SK-N-SH treated with all-trans-retinoic acid at 6 μM for 48 hours (cell line): ENCODE results near the gene SLC22A1.

Experiments used
- ATAC-seq: fragments of 200-7000 bp; cut with Tn5 transposase; 3 replicates; pipeline ENCODE4 v1.9.1; 2020; ENCODE audit warnings: mild to moderate bottlenecking, moderate library complexity
- BACH2 ChIP-seq: fragments of 250-450 bp; sonication (Bioruptor Pico); IDR thresholded peaks from 2 replicates; pipeline ENCODE4 v1.9.0; 2021; ENCODE audit warnings: mild to moderate bottlenecking, borderline replicate concordance
- CSDC2 ChIP-seq: fragments of 250-450 bp; sonication (Bioruptor Pico); IDR thresholded peaks from 2 replicates; pipeline ENCODE4 v1.5.0; 2020; ENCODE audit warnings: mild to moderate bottlenecking, moderate library complexity
- ESRRG ChIP-seq: fragments of 250-450 bp; sonication (Bioruptor Pico); IDR thresholded peaks from 2 replicates; pipeline ENCODE4 v1.6.1; 2021; ENCODE audit warnings: mild to moderate bottlenecking
- GLIS3 ChIP-seq: fragments of 250-450 bp; sonication (Bioruptor Pico); IDR thresholded peaks from 2 replicates; pipeline ENCODE4 v1.5.0; 2020; ENCODE audit warnings: mild to moderate bottlenecking, moderate library complexity
- ISL1 ChIP-seq: fragments of 250-450 bp; sonication (Bioruptor Pico); IDR thresholded peaks from 2 replicates; pipeline ENCODE4 v2.1.2; 2022; ENCODE audit warnings: mild to moderate bottlenecking, moderate library complexity
- OSR1 ChIP-seq: fragments of 250-450 bp; sonication (Bioruptor Pico); IDR thresholded peaks from 2 replicates; pipeline ENCODE4 v1.8.0; 2022; ENCODE audit warnings: moderate library complexity, mild to moderate bottlenecking, inconsistent platforms
- RARB ChIP-seq: fragments of 250-450 bp; sonication (Bioruptor Pico); IDR thresholded peaks from 2 replicates; pipeline ENCODE4 v1.8.0; 2021; ENCODE audit warnings: mild to moderate bottlenecking, moderate library complexity
- SNAI2 ChIP-seq: fragments of 250-450 bp; sonication (Bioruptor Pico); IDR thresholded peaks from 2 replicates; pipeline ENCODE4 v1.5.0; 2020; ENCODE audit warnings: mild to moderate bottlenecking, moderate library complexity
- TCF4 ChIP-seq: fragments of 250-450 bp; sonication (Bioruptor Pico); IDR thresholded peaks from 2 replicates; pipeline ENCODE4 v1.8.0; 2021; ENCODE audit warnings: mild to moderate bottlenecking, moderate library complexity, borderline replicate concordance
- TOX ChIP-seq: fragments of 250-450 bp; sonication (Bioruptor Pico); IDR thresholded peaks from 2 replicates; pipeline ENCODE4 v1.8.0; 2021; ENCODE audit warnings: mild to moderate bottlenecking, moderate library complexity, borderline replicate concordance
- ZC3H10 ChIP-seq: fragments of 250-450 bp; sonication (Bioruptor Pico); IDR thresholded peaks from 2 replicates; pipeline ENCODE4 v1.5.1; 2021; ENCODE audit warnings: mild to moderate bottlenecking, moderate library complexity
- ZFP3 ChIP-seq: fragments of 250-450 bp; sonication (Bioruptor Pico); IDR thresholded peaks from 2 replicates; pipeline ENCODE4 v1.5.0; 2020; ENCODE audit warnings: mild to moderate bottlenecking, moderate library complexity
- ZFP30 ChIP-seq: fragments of 450-650 bp; formaldehyde crosslinking; IDR thresholded peaks from 2 replicates; pipeline ENCODE4 v1.5.0; 2022; ENCODE audit warnings: mild to moderate bottlenecking, moderate library complexity
- ZNF565 ChIP-seq: fragments of 450-650 bp; formaldehyde crosslinking; conservative IDR thresholded peaks from 2 replicates; pipeline ENCODE4 v1.5.0; 2020; ENCODE audit warnings: low read depth, mild to moderate bottlenecking, moderate library complexity
- ZNF8 ChIP-seq: fragments of 450-650 bp; formaldehyde crosslinking; IDR thresholded peaks from 2 replicates; pipeline ENCODE4 v1.5.0; 2020; ENCODE audit warnings: mild to moderate bottlenecking, moderate library complexity
- TF ChIP-seq, protein P1 (sequence below): fragments of 250-450 bp; sonication (Bioruptor Pico); IDR thresholded peaks from 2 replicates; pipeline ENCODE4 v1.5.0; 2020; ENCODE audit warnings: mild to moderate bottlenecking, moderate library complexity
- TF ChIP-seq, protein P2 (sequence below): fragments of 250-450 bp; sonication (Bioruptor Pico); IDR thresholded peaks from 2 replicates; pipeline ENCODE4 v1.5.1; 2021; ENCODE audit warnings: mild to moderate bottlenecking, moderate library complexity
- TF ChIP-seq, protein P3 (sequence below): fragments of 250-450 bp; sonication (Bioruptor Pico); IDR thresholded peaks from 2 replicates; pipeline ENCODE4 v1.5.1; 2020; ENCODE audit warnings: low read depth, mild to moderate bottlenecking, moderate library complexity
- TF ChIP-seq, protein P4 (sequence below): fragments of 250-450 bp; sonication (Bioruptor Pico); IDR thresholded peaks from 2 replicates; pipeline ENCODE4 v1.8.0; 2020; ENCODE audit warnings: mild to moderate bottlenecking, moderate library complexity, borderline replicate concordance
- TF ChIP-seq, protein P5 (sequence below): fragments of 250-450 bp; sonication (Bioruptor Pico); IDR thresholded peaks from 2 replicates; pipeline ENCODE4 v1.8.0; 2021; ENCODE audit warnings: low read depth, mild to moderate bottlenecking, moderate library complexity, borderline replicate concordance

The SLC22A1 gene

DNA sequence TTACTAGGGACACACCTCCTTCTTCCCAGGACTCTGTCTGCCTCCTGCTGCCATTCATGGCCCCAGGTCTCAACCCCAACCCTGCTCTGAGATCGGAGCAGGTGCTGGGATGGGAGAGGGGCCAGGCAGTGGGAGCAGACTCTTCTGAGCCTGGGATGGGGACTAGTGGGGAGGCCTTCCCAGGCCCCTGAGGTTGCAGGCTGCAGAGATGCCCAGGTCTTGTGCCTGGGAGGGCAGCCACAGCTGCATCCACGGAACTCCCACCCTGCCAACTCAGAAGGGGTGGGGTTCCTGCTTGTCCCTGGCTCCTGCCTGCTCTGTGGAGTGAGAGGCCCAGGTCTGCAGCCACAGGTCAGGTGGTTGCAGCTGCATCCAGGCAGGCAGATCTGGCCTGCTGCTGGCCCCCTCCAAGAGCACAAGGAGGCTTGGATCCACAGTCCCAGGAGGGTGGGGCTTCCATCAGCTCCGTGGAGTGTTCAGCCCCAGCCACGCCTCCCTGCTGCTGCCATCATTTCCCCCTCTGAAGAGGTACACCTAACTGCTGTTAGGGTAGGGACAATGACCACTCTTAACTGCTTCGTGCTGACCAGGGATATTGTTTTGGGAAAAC is 2.9 kb upstream of the SLC22A1 start:
- no peak for ATAC-seq
- TF ChIP-seq, protein P1, sequence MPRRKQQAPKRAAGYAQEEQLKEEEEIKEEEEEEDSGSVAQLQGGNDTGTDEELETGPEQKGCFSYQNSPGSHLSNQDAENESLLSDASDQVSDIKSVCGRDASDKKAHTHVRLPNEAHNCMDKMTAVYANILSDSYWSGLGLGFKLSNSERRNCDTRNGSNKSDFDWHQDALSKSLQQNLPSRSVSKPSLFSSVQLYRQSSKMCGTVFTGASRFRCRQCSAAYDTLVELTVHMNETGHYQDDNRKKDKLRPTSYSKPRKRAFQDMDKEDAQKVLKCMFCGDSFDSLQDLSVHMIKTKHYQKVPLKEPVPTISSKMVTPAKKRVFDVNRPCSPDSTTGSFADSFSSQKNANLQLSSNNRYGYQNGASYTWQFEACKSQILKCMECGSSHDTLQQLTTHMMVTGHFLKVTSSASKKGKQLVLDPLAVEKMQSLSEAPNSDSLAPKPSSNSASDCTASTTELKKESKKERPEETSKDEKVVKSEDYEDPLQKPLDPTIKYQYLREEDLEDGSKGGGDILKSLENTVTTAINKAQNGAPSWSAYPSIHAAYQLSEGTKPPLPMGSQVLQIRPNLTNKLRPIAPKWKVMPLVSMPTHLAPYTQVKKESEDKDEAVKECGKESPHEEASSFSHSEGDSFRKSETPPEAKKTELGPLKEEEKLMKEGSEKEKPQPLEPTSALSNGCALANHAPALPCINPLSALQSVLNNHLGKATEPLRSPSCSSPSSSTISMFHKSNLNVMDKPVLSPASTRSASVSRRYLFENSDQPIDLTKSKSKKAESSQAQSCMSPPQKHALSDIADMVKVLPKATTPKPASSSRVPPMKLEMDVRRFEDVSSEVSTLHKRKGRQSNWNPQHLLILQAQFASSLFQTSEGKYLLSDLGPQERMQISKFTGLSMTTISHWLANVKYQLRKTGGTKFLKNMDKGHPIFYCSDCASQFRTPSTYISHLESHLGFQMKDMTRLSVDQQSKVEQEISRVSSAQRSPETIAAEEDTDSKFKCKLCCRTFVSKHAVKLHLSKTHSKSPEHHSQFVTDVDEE, result no peak
- TF ChIP-seq ZNF8 (CRISPR knock-in tag) (no peak), CSDC2 (no peak), SNAI2 (no peak), OSR1 (CRISPR knock-in tag) (no peak), ISL1 (CRISPR knock-in tag) (no peak), BACH2 (CRISPR knock-in tag) (no peak), TOX (CRISPR knock-in tag) (no peak), GLIS3 (CRISPR knock-in tag) (no peak), ZFP3 (CRISPR knock-in tag) (no peak), ZNF565 (CRISPR knock-in tag) (no peak), ZC3H10 (CRISPR knock-in tag) (no peak)
- TF ChIP-seq, protein P2, sequence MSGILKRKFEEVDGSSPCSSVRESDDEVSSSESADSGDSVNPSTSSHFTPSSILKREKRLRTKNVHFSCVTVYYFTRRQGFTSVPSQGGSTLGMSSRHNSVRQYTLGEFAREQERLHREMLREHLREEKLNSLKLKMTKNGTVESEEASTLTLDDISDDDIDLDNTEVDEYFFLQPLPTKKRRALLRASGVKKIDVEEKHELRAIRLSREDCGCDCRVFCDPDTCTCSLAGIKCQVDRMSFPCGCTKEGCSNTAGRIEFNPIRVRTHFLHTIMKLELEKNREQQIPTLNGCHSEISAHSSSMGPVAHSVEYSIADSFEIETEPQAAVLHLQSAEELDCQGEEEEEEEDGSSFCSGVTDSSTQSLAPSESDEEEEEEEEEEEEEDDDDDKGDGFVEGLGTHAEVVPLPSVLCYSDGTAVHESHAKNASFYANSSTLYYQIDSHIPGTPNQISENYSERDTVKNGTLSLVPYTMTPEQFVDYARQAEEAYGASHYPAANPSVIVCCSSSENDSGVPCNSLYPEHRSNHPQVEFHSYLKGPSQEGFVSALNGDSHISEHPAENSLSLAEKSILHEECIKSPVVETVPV (CRISPR knock-in tag), result no peak

DNA sequence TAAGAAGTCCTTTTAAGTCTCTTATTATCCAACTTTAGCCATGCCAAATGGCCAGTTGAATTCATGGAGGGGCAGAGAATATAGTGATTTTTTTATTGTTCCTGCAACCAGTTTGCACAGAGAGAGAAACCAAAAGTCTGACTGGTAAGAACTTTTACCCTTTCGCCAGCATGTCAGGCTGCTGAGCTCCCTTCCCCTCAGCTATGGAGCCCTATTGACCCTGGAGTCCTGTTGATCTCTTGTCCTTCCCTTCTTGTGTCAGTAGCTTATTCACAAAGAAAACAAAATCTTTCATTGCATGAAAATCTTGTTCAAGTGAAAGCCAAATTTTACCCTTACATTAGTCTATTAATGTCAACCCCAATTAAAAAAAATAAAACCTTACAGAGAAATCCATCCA is 1.5 kb upstream of the SLC22A1 start:
- TF ChIP-seq RARB (CRISPR knock-in tag) (no peak), OSR1 (CRISPR knock-in tag) (no peak), ZNF8 (CRISPR knock-in tag) (no peak), ZC3H10 (CRISPR knock-in tag) (no peak), SNAI2 (no peak)
- TF ChIP-seq, protein P1, result no peak
- ATAC-seq, result no peak

DNA sequence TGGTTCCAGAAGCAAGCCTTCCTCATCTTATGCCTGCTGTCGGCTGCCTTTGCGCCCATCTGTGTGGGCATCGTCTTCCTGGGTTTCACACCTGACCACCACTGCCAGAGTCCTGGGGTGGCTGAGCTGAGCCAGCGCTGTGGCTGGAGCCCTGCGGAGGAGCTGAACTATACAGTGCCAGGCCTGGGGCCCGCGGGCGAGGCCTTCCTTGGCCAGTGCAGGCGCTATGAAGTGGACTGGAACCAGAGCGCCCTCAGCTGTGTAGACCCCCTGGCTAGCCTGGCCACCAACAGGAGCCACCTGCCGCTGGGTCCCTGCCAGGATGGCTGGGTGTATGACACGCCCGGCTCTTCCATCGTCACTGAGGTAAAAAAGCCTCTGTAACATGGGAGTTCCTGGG is 366 bp downstream of the SLC22A1 start:
- ATAC-seq, result no peak
- no peak for TF ChIP-seq RARB (CRISPR knock-in tag)
- TF ChIP-seq OSR1 (CRISPR knock-in tag), result no peak
- TF ChIP-seq, protein P2 (CRISPR knock-in tag), result no peak
- no peak for TF ChIP-seq TOX (CRISPR knock-in tag)
- TF ChIP-seq ZNF8 (CRISPR knock-in tag), result no peak
- no peak for TF ChIP-seq ZFP30 (CRISPR knock-in tag)
- no peak for TF ChIP-seq ESRRG (CRISPR knock-in tag)
- TF ChIP-seq, protein P3, sequence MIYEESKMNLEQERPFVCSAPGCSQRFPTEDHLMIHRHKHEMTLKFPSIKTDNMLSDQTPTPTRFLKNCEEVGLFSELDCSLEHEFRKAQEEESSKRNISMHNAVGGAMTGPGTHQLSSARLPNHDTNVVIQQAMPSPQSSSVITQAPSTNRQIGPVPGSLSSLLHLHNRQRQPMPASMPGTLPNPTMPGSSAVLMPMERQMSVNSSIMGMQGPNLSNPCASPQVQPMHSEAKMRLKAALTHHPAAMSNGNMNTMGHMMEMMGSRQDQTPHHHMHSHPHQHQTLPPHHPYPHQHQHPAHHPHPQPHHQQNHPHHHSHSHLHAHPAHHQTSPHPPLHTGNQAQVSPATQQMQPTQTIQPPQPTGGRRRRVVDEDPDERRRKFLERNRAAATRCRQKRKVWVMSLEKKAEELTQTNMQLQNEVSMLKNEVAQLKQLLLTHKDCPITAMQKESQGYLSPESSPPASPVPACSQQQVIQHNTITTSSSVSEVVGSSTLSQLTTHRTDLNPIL, result no peak
- no peak for TF ChIP-seq TCF4 (CRISPR knock-in tag)
- TF ChIP-seq, protein P4, sequence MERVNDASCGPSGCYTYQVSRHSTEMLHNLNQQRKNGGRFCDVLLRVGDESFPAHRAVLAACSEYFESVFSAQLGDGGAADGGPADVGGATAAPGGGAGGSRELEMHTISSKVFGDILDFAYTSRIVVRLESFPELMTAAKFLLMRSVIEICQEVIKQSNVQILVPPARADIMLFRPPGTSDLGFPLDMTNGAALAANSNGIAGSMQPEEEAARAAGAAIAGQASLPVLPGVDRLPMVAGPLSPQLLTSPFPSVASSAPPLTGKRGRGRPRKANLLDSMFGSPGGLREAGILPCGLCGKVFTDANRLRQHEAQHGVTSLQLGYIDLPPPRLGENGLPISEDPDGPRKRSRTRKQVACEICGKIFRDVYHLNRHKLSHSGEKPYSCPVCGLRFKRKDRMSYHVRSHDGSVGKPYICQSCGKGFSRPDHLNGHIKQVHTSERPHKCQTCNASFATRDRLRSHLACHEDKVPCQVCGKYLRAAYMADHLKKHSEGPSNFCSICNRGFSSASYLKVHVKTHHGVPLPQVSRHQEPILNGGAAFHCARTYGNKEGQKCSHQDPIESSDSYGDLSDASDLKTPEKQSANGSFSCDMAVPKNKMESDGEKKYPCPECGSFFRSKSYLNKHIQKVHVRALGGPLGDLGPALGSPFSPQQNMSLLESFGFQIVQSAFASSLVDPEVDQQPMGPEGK, result no peak
- no peak for TF ChIP-seq SNAI2
- TF ChIP-seq CSDC2, result no peak
- no peak for TF ChIP-seq ZNF565 (CRISPR knock-in tag)
- TF ChIP-seq, protein P1, result no peak
- TF ChIP-seq, protein P5, sequence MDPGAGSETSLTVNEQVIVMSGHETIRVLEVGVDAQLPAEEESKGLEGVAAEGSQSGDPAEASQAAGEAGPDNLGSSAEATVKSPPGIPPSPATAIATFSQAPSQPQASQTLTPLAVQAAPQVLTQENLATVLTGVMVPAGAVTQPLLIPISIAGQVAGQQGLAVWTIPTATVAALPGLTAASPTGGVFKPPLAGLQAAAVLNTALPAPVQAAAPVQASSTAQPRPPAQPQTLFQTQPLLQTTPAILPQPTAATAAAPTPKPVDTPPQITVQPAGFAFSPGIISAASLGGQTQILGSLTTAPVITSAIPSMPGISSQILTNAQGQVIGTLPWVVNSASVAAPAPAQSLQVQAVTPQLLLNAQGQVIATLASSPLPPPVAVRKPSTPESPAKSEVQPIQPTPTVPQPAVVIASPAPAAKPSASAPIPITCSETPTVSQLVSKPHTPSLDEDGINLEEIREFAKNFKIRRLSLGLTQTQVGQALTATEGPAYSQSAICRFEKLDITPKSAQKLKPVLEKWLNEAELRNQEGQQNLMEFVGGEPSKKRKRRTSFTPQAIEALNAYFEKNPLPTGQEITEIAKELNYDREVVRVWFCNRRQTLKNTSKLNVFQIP, result no peak
